GM21825 (cell line): ENCODE measurements around the gene MSGN1.

Source experiments
- ATAC-seq: cut with Tn5 transposase; IDR thresholded peaks from one replicate; pipeline ENCODE4 v1.9.1; 2021; ENCODE audit warnings: mild to moderate bottlenecking, moderate library complexity; ENCODE audit not compliant: unreplicated experiment

MSGN1 gene, protein sequence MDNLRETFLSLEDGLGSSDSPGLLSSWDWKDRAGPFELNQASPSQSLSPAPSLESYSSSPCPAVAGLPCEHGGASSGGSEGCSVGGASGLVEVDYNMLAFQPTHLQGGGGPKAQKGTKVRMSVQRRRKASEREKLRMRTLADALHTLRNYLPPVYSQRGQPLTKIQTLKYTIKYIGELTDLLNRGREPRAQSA

DNA sequence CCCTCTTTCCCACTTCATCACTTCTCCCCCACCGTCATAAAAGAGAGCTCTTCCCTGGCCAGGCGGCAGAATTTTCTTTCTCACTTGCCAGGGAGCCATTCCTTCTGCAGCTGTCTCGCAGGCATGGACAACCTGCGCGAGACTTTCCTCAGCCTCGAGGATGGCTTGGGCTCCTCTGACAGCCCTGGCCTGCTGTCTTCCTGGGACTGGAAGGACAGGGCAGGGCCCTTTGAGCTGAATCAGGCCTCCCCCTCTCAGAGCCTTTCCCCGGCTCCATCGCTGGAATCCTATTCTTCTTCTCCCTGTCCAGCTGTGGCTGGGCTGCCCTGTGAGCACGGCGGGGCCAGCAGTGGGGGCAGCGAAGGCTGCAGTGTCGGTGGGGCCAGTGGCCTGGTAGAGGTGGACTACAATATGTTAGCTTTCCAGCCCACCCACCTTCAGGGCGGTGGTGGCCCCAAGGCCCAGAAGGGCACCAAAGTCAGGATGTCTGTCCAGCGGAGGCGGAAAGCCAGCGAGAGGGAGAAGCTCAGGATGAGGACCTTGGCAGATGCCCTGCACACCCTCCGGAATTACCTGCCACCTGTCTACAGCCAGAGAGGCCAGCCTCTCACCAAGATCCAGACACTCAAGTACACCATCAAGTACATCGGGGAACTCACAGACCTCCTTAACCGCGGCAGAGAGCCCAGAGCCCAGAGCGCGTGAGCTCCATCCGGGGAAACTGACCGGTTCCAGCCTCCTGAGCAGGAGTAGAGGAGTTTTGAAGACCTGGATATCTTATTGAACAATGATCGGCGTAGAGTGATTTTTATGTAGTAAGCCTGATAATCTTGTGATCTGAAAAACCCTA lies at the start of gene MSGN1:
MSGN1 (plus strand) TSS at position 65 of the 850 bp plus-strand sequence; CDS start at position 124, 59 bp downstream.
- ATAC-seq: no peak

- ATAC-seq: no peak
Observed at GRCh38 chr2:17768894-17769293, 47.4 kb upstream of the MSGN1 start.

- no peak for ATAC-seq
Observed at GRCh38 chr2:17771956-17772355, 44.3 kb upstream of the MSGN1 start.

DNA sequence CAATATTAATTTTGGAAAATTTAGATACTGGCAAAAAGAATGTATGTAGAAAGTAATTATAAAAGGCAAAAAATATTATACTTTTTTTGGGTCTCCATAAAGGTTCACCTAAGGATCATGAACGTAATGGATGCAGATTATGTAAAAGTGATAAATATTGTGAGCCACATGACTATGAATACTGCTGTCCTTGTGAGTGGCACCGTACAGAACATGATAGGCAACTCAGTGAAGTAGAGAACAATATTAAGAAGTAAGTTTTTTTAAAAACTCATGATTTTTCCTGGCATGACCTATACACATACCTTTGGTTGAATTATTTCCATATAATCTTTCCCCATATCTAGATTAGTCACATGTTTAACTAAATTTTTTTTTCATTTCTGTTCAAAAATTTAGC lies 43.7 kb upstream of the MSGN1 start:
- ATAC-seq: no peak

GRCh38 chr2:17780546-17780945 lies 35.7 kb upstream of the MSGN1 start:
- ATAC-seq: no peak

DNA sequence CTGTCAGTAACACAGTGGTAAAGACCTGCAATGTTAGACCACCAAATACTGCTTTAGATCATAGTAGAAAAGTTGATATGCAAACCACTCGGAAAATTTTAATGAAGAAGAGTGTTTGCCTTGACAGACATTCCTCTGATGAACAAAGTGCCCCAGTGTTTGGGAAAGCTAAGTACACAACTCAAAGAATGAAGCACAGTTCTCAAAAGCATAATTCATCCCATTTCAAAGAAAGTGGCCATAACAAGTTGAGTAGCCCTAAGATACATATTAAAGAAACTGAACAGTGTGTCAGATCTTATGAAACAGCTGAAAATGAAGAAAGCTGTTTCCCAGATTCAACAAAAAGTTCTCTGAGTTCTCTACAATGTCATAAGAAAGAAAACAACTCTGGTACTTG lies 34.8 kb upstream of the MSGN1 start:
- ATAC-seq: no peak

- ATAC-seq: no peak
Observed at GRCh38 chr2:17786727-17787126, 29.5 kb upstream of the MSGN1 start.

- ATAC-seq: no peak
Observed at GRCh38 chr2:17788773-17789172, 27.5 kb upstream of the MSGN1 start.

DNA sequence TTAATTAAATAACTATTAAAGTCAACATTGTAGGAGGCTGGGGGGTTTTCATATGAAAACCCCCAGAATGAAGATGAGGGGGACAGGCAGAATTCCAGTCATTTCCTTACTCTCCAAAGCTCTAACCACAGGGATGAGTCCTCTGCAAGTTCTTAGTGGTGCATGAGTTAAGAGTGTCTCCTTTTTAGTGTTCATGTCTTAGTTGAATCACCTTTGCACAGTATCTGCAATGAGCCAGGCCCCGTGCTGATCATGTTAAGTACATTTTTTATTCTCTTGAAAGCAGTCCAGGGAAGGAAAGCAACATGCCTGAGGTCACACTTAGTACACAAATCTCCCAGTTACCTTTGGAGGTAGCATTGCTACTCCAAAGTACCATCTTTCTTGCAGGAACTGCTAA lies 25.7 kb upstream of the MSGN1 start:
- ATAC-seq: no peak

GRCh38 chr2:17791121-17791816 lies 25.0 kb upstream of the MSGN1 start:
- no peak for ATAC-seq

DNA sequence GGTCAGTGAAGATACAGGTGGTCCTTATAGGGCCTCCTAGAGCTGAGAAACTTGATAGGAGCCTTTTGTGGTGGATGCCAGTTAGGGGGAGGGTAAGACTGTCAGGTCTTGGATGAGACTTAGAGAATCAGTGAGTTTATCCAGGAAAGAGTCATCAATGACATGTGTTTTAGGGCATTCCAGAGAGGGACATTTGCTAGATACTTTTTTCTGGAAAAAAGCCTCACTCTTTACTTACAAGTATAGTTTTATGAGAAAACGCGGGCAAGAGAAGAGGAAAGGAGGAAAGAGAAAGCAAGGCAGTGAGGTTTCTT lies 24.5 kb upstream of the MSGN1 start:
- ATAC-seq: no peak

DNA sequence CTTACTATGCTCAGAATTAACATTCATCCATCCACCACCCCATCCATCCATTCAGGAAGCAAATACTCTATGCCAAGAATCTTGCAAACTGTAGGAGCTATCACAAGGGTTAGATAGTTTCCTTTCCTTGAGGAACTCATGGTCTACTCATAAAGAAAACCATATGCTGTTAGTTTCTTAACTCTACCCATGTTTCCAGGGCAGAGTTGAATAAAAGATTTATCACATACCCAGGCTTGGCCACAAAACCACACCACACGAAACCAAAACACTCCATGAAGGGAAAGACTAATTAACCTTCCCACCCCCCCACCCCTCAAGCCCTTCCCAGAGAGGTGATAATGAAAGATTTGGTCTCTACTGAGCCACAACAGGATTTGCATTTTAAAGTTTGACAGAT lies 23.7 kb upstream of the MSGN1 start:
- ATAC-seq: no peak

DNA sequence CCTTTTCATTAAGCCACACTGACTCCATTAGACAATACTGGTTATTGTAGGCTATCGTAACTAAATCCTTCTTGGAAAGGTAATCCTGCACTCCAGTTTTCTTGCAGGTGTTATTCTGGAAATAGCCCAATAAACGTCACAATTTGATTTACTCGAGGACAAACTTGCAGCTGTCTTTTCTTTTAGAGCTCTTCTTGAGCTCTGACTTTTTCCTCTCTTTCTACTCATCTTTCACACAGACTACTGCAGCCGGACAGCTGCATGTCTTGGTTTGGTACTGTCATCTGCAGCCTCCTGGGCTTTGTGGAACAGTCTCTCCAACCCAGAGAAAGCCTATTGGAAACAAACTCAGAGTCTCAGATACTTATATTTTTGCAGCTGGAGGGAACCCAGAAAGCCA lies 23.0 kb upstream of the MSGN1 start:
- no peak for ATAC-seq

- ATAC-seq: no peak
Observed at GRCh38 chr2:17793803-17794354, 22.4 kb upstream of the MSGN1 start.

DNA sequence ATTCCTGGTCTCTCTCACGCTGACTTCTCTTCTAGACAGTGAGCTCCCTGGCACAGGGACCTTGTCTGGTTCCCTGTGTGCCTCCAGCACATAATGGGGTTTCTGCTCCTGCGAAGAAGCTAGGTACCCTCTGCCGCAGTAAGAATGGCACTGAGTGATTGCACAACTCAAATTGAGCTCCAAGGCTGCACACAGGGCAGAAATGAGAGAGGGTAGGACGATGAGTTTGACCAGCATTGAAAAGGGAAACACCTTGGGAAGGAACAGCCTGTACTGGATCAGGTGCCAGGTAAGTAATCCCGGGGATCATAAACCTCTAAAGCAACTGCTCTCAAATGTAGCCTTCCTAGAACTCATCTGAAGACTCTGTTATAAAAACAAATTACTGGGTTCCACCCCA lies 21.0 kb upstream of the MSGN1 start:
- no peak for ATAC-seq

DNA sequence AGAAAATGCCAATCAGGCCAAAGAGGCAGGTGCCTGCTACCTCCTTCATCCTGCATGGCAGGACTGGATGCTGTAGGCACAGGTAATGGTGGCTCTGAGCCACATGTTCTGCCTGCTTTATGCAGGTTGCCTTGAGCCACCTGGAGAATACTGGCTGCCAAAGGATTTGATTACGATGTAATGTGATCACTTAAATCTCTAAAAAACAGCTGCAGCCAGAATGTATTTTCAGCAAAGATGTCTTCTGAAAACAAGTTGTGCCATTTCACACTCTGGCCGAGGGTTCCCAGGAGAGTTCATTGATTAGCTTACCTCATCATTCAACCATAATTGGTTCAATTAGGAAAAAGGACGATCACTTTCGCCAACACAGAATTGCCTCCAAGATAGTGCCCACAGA lies 17.9 kb upstream of the MSGN1 start:
- ATAC-seq: no peak

GRCh38 chr2:17799301-17800120 lies 16.7 kb upstream of the MSGN1 start:
- no peak for ATAC-seq

DNA sequence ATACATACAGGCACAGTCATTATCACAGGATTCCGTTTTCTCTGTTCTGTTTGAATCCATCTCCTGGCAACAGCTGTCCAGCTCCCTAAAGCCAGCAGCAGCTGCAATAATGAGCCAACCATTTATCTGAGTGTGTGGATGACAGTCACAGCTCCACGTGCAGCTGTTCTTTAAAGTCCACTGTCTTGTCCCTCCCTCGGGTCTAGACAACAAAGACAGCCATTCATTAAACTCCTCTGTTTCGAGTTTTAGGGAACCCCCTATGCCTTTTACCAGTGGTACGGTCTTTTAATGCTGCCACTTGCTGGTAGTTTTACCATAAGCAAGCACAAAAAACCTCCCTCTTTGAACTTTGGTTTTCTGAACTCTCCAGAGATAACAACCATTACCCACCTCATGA lies 16.0 kb upstream of the MSGN1 start:
- no peak for ATAC-seq

DNA sequence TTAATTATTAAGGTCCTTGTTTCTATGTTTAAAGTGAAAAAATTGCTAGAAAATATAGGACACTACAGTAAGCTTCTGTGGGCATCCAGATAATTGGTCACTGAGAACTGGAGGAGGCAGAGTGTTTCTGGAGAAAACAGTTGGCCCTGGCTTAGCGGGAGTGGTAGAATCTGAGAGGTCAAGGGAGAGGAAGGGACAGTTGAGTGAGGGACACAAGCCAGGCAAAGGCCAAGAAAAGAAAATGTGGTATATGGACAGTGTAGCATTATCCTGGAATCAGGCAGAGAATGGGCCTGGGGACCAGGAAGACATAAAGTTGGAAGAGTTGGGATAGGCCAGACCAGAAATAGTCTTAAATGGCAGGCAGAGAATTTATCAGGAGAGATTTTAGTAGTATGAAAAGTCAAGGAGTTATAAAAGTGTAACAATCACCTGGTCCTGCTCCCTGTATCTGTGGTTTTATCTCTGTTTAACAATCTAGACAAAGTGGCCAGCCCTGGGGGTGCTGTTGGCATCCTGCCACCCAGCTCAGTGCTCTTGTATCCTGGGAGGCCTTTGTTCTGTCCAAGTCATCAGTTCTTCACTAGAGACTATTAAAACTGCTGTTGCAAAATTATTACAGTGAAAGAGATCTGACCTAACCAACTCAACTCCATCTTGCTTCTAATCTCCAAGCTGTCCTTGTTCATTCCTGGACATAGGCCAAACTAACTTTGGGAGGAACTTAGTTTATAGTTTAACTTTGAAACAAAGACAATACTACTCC lies 15.4 kb upstream of the MSGN1 start:
- no peak for ATAC-seq

DNA sequence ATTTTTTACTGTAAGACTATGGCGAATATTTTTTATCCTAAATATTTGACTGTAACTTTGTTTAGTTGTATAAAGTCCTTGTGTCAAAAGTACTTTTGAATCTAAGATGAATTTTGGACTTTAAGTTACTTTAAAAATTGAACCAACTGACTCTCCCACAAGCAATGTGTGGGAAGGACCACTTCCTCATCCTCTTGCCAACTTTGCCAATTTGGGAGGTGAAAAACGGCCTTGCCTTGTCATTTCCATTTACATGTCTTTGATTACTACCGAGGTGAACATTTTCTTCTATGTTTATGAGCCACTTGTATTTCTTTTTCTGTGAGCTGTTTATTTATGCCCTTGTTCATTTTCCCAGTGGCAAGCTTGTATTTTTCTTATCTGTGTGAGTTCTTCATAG lies 12.8 kb upstream of the MSGN1 start:
- no peak for ATAC-seq
